ENCODE measurements around the gene ARSB. TPM values are rescaled to one million over a fixed set of nuclear protein-coding genes. Genes with fewer than 3 reads are reported as not detected.

Gene ARSB
- total RNA-seq, 1 experiment from 2014 or later: 8.4 TPM

DNA sequence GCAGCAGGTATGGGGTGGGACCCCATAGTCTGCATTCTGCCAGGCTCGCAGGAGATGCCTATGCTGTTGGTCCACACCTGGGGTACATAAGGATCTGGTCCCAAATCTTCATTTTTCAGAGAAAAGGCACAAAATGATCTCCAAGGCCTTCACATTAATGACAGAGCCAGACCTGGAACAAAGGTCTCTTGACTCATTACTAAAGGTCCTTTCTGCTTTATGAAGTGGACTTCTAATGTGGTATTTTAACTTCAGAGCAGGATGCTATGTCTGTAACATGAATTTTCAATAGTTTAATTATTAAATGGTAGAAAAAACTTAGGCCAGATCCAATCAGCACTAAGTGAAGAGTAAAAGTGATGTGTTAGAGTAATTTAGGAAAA is 46.4 kb upstream of the ARSB start:
- BruUV-seq (replicated peaks): no TSS peak
- H3K4me1 ChIP-seq (replicated peaks; ENCODE audit: insufficient read depth): no peaks in the 10 kb centered on the region
- POLR2A ChIA-PET (ENCODE audit: unreplicated experiment): no interaction called here
- H3F3A ChIP-seq (ENCODE audit: insufficient read depth, low read depth): no peaks in the 10 kb centered on the region
- H3K36me3 ChIP-seq (ENCODE audit: low read depth): no peaks in the 10 kb centered on the region
- H3K9me3 ChIP-seq (ENCODE audit: insufficient read depth, low read depth): no peaks in the 10 kb centered on the region
- H3K4me3 ChIP-seq: no peak overlapping the region
- no peak overlapping the region for H3K27ac ChIP-seq
- no peaks in the 10 kb centered on the region for H4K20me1 ChIP-seq (ENCODE audit: insufficient read depth)
- no peak overlapping the region for H2AFZ ChIP-seq
- H3K79me2 ChIP-seq (ENCODE audit: low read depth): no peaks in the 10 kb centered on the region
- intact Hi-C loops (cut with micrococcal nuclease; ENCODE audit: unreplicated experiment): no loop called here
- H3K27me3 ChIP-seq (ENCODE audit: insufficient read depth, low read depth): no peaks in the 10 kb centered on the region
- no peak overlapping the region for H3K4me2 ChIP-seq
- DNase-seq: no peak
- CTCF ChIA-PET: no interaction called here
- TF ChIP-seq EZH2 (IDR thresholded peaks at IDR 0.05; ENCODE audit: low read depth): no peak
- TF ChIP-seq, protein P1, sequence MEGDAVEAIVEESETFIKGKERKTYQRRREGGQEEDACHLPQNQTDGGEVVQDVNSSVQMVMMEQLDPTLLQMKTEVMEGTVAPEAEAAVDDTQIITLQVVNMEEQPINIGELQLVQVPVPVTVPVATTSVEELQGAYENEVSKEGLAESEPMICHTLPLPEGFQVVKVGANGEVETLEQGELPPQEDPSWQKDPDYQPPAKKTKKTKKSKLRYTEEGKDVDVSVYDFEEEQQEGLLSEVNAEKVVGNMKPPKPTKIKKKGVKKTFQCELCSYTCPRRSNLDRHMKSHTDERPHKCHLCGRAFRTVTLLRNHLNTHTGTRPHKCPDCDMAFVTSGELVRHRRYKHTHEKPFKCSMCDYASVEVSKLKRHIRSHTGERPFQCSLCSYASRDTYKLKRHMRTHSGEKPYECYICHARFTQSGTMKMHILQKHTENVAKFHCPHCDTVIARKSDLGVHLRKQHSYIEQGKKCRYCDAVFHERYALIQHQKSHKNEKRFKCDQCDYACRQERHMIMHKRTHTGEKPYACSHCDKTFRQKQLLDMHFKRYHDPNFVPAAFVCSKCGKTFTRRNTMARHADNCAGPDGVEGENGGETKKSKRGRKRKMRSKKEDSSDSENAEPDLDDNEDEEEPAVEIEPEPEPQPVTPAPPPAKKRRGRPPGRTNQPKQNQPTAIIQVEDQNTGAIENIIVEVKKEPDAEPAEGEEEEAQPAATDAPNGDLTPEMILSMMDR (conservative IDR thresholded peaks at IDR 0.05): no peak
- H3K9me2 ChIP-seq (ENCODE audit: insufficient read depth): no peaks in the 10 kb centered on the region

DNA sequence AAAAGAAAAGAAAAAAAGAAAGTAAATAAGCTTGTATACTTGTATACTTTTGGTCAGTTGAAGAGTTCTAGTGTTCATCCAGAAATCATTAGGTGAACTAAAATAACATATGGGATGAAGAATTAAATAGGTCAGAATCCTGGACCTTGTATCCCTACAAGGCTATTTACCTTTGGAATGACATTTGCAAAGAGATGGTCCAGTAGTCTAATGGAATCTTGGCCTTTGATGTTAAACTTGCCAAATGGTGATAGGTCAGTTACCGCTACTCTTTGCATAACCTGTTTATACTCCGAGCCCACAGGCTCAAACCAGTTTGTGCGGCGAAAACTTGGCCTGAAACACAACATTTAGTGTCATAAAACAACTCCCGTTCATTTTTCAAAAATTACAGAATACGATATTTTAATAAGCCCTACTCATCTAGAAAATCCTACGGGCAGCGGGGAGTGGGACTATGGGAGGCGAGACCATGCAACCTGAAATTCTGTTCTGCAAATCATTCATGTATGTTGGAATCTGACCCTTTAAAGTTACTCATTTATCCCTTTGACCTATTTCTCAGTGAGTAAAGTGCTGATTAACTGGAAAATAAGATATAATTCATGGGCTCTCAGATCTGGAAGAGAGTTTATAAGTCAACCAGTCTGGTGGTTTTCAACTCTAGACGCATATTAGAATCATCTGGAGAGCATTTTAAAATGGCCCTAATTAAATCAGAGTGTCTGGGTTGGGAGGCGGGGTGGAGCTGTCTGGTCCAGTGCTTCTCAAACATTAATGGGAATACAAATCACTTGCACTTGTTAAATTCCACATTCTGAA is 45.8 kb upstream of the ARSB start:
- no peaks in the 10 kb centered on the region for H3K27me3 ChIP-seq (ENCODE audit: insufficient read depth, low read depth)
- H3K36me3 ChIP-seq (ENCODE audit: low read depth): no peaks in the 10 kb centered on the region
- CTCF ChIA-PET: interaction anchor here (0.6 kb wide), 2 partner anchors 95 to 404 kb away, joined by 3 read pairs; no protein-coding TSS in a partner anchor
- no peaks in the 10 kb centered on the region for H3K79me2 ChIP-seq (ENCODE audit: low read depth)
- POLR2A ChIA-PET (ENCODE audit: unreplicated experiment): no interaction called here
- no peak overlapping the region for H3K27ac ChIP-seq
- TF ChIP-seq EZH2 (IDR thresholded peaks at IDR 0.05; ENCODE audit: low read depth): no peak
- TF ChIP-seq, protein P1 (conservative IDR thresholded peaks at IDR 0.05): no peak
- H3K9me3 ChIP-seq (ENCODE audit: insufficient read depth, low read depth): no peaks in the 10 kb centered on the region
- intact Hi-C loops (cut with micrococcal nuclease; ENCODE audit: unreplicated experiment): no loop called here
- no peak overlapping the region for H3K4me3 ChIP-seq
- no TSS peak for BruUV-seq (replicated peaks)
- H2AFZ ChIP-seq: no peak overlapping the region
- H3K9me2 ChIP-seq (ENCODE audit: insufficient read depth): no peaks in the 10 kb centered on the region
- H3K4me1 ChIP-seq (replicated peaks; ENCODE audit: insufficient read depth): no peaks in the 10 kb centered on the region
- DNase-seq: no peak
- H4K20me1 ChIP-seq (ENCODE audit: insufficient read depth): no peaks in the 10 kb centered on the region
- no peak overlapping the region for H3K4me2 ChIP-seq
- no peaks in the 10 kb centered on the region for H3F3A ChIP-seq (ENCODE audit: insufficient read depth, low read depth)

DNA sequence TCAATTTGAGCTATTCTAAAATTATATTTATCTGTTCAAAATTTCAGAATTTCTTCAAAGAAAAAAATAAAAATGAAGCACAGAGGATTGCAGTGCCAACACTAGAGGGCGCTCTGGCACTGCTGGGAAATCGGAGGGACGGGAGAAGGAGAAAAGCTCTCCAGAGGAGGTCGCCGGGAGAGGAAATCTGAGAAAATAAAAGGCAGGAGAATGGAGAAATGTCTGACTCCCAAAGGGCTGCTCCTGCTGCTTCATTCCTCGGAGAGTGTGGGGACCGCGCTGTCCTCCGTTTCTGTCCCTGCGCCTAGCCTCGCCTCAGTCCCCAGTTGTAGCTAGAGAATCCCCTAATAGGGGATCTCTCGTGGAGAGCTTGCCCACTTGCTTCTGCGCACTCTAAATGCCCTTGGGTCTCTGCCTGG is 40.0 kb upstream of the ARSB start:
- BruUV-seq (replicated peaks): no TSS peak
- no peak overlapping the region for H3K27ac ChIP-seq
- H3K4me1 ChIP-seq (replicated peaks; ENCODE audit: insufficient read depth): no peaks in the 10 kb centered on the region
- no peak overlapping the region for H3K4me3 ChIP-seq
- no peaks in the 10 kb centered on the region for H3F3A ChIP-seq (ENCODE audit: insufficient read depth, low read depth)
- POLR2A ChIA-PET (ENCODE audit: unreplicated experiment): interaction anchor here (1.2 kb wide), 1 partner anchor 108 kb away, joined by 10 read pairs; no protein-coding TSS in a partner anchor
- H4K20me1 ChIP-seq (ENCODE audit: insufficient read depth): no peaks in the 10 kb centered on the region
- H2AFZ ChIP-seq: no peak overlapping the region
- CTCF ChIA-PET: interaction anchor here (0.6 to 4.2 kb wide), 10 partner anchors 9 to 1059 kb away, joined by 3 to 97 read pairs (median 4); no protein-coding TSS in a partner anchor
- peak overlapping the region; percentile 38; the same call in 1 of the 2 replicates for H3K4me2 ChIP-seq
- H3K9me2 ChIP-seq (ENCODE audit: insufficient read depth): no peaks in the 10 kb centered on the region
- no peaks in the 10 kb centered on the region for H3K27me3 ChIP-seq (ENCODE audit: insufficient read depth, low read depth)
- no peaks in the 10 kb centered on the region for H3K36me3 ChIP-seq (ENCODE audit: low read depth)
- H3K79me2 ChIP-seq (ENCODE audit: low read depth): no peaks in the 10 kb centered on the region
- intact Hi-C loops (cut with micrococcal nuclease; ENCODE audit: unreplicated experiment): loop anchor here (1.0 to 10.0 kb wide), 6 partner anchors 108 to 1650 kb away; no protein-coding TSS in a partner anchor
- no peaks in the 10 kb centered on the region for H3K9me3 ChIP-seq (ENCODE audit: insufficient read depth, low read depth)
- TF ChIP-seq, protein P1 (conservative IDR thresholded peaks at IDR 0.05): peak; percentile 96
- no peak for TF ChIP-seq EZH2 (IDR thresholded peaks at IDR 0.05; ENCODE audit: low read depth)
- peak in 1 of 2 experiments; percentile 60 for DNase-seq

Data from PC-9 (cell line).